ENCODE results near the gene RSRC1.
"Not testable (repeated sequence)": the region's sequence is repeated elsewhere in the genome, so short reads cannot be mapped to it uniquely, and the experiment has no call there.

The RSRC1 gene, protein sequence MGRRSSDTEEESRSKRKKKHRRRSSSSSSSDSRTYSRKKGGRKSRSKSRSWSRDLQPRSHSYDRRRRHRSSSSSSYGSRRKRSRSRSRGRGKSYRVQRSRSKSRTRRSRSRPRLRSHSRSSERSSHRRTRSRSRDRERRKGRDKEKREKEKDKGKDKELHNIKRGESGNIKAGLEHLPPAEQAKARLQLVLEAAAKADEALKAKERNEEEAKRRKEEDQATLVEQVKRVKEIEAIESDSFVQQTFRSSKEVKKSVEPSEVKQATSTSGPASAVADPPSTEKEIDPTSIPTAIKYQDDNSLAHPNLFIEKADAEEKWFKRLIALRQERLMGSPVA

DNA sequence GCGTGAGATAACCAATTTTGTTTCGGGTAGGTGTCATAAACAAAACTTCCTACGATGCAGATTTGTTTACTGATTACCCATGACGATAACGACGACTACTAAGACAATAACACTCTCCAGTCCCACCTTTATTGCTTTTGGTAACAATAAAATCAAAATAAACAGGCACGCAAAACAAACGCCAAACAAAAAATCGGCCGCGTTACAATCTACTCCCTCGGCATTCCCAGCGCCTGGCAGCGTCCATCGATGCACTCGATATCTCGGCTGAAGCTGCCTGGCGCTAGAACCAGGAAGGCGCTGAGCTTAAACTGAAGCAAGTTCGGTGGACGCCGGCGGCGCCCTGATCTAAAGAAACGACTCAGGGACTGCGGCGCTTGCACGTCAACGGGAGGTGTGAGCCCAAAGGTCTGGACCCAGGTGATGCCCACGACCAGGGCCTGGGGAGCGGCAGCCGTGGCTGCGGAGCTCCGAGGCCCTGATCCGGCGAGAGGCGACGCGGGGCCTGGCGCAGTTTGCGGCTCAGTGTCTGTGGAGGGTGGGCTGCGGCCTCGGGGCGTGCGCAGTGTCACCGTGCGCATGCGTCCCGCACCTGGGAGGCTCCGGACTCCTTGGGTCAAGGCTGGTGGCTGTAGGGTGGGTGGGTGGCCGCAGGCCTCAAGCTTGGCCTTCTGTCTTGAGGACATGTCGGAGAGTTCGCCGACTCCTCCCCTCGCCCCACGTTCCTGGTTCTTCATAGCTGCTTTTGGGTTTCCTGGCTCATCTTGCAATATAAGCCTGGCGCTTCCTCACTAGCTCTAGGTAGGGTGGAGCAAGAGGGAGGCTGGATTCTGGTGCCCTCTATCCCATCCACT lies at the start of gene RSRC1:
RSRC1 (plus strand) TSS at position 286 of the 854 bp plus-strand sequence. CDS start 12,016 bp downstream, outside the sequence.
- FAIRE-seq = no peak

DNA sequence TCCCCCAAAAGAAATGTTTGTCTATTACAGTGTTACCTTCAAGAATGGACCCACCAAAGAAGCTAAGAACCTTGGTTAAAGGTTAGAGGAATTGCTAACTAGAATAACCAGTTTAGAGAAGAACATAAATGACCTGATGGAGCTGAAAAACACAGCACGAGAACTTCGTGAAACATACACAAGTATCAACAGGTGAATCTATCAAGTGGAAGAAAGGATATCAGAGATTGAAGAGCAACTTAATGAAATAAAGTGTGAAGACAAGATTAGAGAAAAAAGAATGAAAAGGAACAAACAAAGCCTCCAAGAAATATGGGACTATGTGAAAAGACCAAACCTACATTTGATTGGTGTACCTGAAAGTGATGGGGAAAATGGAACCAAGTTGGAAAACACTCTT lies 44.3 kb upstream of the RSRC1 start:
- FAIRE-seq = not testable (repeated sequence)

DNA sequence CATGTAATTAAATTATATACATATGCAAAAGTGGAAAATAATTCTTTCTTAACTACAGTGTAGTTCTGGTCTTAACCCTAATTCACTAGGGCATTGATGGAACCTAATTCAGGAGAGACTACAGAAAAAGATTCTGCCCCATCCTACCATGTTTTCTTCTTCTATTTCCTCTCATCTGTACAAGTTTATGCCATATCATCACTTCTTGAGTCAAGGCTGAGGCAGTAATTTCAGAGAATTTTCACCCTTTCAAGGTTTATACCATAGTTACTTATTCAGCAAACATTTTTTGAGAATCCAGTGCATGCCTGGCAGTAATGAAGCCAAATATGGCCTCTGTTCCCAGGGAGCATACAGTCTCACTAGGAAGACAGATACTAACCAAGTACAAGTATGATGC lies 37.1 kb upstream of the RSRC1 start:
- FAIRE-seq = no peak

DNA sequence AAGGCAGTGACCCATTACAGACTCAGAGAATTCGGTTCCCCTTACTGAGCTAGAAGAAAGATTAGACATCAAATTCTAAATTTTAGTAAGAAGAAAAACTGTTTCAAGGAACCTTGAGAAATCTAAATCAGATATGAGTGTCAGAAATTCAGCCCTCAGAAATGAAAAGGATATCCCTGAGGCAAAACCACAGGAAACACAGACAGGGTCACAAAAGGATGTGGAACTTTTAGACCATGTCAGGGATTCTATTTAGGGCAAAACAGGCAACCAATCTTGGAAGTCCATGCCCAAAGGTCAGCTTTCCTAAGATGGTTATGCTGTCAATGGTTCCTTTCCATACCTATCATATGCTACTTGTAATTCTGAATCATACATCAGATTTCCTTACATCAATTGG lies 35.3 kb upstream of the RSRC1 start:
- FAIRE-seq = no peak

DNA sequence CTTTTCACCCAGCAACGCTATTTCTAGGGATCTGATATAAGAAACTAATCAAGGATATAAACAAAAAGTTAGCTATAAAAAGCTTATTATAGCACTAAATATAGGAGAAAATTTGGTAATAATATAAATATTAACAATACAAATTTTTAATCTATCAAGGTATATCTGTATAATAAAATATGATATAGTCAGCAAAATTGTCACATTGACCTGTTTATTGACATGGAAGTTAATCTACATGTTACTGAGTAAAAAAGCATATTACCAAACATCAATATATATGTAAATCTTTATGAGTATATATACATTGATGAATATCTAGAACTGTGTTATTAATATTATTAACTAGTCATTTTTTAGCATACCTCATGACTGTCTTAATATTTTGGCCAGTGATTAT lies 30.3 kb upstream of the RSRC1 start:
- FAIRE-seq = no peak

DNA sequence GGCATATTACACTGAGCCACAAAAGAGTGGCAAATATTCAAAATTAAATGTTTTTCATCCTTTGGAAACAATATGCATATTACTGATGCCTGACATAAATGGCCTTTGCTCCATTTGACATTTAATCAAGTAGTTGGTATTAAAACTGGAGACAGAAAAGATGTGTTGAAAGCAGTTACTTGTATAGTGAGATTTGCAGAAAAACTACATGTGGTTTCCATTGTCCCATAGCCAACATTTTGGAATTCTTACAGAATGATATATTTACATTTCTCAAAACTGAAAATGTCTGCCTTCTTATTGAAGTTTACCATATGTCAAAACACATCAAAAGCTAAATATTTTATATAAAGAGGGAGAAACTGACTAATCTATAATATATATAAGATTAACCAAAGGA lies 25.2 kb upstream of the RSRC1 start:
- FAIRE-seq = no peak

DNA sequence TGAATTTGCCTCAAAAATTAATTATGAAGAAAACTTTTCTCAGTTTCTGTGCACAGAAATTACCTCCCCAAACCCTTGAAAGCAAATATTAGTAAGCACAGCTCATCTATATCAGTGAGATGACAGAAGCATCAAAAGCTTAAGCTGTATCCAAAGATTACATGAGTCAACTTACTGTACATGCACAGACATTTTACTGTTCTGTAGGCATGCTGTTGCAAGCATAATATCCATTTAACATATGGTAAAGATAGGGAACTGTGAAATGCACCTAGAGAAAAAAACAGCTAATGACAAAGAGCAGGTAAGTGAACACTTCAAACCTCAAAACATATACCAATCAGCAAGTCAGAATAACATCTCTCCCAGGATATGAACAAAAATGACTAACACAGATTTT lies 24.5 kb upstream of the RSRC1 start:
- FAIRE-seq = no peak

DNA sequence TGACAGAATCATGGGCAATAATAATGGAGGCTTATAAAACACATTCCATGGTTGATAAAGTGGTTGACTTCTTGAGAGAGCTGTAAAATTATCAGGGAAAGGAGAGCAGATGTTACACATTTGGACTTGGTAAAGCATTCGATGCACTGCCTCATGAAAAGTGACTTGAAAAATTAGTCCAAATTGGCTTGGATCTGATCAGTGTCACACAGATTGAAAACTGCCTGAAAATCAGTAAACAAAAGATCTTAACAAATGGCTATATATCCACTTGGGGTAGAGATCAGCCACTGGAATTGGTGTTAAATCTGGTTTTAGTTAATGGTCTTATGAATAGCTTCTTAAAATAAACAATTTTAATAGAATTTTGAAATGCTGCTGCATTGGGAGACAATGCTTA lies 24.0 kb upstream of the RSRC1 start:
- no peak for FAIRE-seq

DNA sequence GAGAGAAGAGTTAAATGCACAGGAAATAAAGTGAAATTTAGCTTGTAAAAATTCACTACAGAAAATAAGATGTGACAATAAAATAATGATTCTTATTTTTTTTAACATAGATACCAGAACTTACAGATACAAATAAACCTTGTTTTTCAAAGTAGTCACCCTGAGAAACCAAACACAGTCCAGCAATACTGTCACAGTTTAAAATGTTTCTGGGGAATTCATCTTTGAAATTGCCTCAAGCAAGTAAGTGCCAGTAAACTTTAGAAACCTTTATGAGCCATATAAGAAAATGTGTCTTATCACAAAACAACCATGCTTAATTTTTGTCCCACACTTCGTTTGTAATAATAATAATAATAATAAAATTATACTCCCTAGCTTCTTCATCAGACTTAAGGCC lies 23.5 kb upstream of the RSRC1 start:
- no peak for FAIRE-seq

DNA sequence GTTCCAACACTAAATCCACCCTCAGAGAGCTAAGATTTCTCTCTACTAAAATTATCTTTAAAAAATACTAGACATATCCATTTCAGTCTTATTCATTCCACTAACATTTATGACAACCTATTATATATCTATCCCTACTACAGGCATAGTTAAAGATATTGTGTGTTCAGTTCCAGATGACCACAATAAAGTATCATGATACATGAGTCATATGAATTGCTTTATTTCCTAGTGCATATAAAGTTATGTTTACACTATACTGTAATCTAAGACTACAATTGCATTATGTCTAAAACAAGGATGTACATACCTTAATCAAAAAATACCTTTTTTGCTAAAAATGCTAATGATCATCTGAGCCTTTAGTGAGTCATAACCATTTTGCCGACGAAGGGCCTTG lies 23.1 kb upstream of the RSRC1 start:
- no peak for FAIRE-seq

DNA sequence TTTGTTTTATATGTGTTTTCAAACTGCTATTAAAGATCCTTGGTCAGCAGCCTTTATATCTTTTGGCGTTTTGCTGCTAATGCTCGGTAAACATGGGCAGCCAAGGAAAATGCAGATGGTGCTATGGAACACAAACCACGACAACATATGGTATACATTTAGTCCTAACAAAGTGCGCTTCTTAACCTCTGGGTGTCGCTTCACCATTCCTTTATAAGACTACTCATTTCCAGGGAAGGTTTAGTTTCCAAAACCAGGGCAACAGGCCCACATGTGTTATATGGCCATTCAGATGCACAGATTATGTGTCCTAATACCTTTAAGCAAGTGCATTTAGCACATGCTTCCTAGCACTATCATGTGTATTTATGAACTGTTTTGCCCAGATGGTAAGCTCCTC lies 18.4 kb upstream of the RSRC1 start:
- FAIRE-seq = no peak

DNA sequence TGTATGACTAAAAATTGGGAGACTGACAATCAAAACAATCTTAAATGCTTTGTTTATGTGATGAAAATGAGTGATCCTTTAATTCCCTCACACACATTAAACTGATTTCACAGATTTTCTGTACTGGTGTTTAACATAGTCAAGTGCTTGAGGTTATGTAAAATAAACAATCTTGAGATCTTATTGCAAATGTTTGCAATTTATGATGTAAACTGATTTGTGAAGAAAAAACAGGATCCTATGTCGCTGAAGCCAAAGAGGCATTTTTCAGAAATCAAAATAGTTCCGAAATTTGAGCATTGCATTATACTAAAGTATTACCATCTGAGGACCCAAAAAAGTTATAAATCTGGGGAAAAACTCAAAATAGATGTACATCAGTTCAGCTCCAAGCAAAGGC lies 16.4 kb upstream of the RSRC1 start:
- FAIRE-seq = no peak

DNA sequence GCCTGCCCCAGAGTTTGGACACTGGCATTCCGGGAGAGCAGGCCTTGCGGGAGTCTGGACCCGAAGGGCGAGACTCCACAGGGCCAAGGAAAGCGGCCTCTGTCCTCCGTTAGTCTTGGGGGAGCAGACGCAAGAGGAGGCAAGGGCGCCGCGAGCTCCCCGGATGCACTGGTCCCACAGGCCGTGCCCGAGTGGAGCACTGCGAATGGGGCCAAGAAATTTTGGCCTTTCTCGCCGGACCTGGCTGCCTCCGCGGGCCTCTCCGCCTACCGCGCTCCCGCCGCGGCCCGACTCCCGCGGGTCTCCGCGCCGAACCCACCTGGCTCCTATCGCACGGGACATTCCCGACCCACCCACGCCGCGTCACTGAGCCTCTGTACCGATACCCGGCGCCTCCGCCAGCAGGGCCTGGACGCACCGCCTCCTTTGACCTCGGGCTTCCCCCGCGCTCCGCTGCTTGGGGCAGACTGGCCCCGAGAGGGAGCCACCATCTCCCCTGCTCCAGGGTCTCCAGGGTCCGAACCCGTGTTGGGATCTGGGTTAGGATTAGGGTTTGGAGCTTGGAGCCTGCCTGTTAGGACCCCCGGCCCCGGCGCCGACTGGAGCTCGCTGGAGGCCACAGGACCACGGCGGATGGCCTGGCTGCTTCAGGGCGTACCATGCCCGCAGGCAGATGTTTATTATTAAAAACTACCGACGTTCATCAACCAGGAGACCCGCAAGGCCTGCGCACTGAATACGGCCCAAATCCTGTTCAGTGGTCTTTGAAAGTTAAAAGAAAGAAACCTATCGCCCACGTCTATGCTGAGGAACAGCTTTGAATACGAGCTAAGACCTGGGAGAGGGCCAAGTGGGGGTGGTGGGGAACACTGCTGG lies 15.4 kb upstream of the RSRC1 start:
- FAIRE-seq = no peak

DNA sequence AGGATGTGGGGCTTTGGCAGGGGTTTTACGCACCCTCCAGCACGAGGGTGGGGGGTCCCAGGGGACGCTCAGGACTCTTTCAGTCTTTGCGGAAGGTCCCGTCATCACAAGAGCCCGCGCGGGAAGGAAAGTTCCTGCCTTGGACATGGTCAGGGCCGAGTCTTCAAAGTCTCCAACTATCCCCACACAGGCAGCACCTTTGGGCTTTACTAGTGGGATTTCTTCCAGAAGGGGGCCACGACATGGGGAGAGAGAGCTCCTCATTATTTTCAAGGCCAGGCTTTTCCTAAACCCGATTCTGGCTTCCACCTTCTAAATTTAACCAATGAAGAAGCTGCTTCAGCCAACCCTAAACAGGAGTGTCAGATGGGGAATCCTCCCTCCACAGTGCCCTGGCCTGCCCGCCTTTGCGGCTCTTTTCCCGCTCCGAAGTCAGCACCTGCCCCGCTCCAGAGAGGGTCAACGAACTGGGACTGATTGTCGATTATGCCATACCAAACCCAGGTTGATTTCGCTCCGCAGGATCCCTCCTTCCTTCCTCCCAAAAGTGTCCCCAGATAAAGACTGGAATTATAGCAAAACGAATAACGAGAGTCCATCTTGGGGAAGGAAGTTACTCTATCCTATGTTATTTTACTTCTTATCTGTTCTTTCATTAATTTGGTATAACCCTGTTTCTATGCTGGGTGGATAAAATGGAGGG lies 14.6 kb upstream of the RSRC1 start:
- no peak for FAIRE-seq

DNA sequence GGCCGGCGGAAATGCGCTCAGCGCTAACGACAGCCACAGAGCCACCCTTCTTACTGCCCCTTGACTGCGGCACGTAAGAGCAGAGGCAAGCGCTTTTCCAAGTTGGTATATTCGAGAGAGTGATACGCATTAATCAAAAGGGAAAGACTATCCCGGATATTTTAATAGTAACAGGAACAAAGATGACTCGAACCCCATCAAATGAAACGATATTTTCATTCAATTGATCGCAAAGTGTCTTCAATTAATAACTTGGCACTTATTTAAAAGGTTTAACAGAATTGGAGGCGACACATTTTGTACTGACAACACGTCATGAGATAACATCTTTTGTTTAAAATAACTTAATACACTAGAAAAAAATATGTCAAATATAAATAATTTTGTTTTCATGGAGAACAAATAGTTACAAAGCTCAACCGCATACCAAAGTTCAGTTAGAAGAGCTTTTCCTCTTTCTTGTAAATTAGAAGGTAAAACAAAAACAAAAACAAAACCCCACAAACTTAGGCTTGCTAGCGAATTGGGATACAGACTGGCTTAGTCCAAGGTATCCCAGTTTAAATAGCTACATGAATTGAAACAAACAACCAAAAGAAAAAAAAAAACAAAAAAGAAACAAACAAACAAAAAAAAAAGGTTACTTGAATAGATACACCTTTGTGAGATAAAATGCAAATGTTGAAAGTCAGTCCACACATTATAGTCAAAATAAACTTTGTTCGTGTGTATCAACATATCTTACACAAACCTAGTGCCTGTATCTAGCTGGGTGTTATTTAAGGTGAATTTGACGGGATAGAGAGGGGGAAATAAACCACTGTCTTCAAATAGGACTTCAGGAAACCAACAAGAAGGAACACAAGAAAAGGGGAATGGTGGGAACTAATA lies 13.8 kb upstream of the RSRC1 start:
- peak; percentile 45 for FAIRE-seq

DNA sequence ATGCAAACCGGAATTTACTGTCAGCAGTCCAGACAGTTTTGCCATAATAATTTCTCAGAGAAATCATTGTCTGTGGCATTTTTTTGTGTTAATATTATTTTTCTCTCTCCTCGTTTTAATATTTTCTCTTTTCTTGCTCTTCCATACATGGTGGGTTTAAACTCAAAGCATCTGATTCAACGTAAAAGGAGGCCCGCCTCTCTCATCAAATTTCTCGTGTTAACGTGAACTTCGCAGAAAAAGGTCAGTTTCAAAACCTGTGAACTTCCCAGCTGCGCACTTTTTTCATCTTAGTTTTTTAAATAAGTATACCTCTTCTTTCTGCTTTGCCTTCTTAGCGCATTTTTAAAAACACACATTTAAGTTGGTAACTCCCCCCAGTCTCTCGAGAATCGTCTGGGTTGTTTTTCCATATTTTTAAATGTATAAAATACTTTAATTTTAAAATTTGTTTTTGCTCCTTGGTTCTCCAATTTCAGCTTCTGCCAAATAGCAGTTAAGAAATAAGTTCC lies 12.8 kb upstream of the RSRC1 start:
- peak; percentile 79 for FAIRE-seq

DNA sequence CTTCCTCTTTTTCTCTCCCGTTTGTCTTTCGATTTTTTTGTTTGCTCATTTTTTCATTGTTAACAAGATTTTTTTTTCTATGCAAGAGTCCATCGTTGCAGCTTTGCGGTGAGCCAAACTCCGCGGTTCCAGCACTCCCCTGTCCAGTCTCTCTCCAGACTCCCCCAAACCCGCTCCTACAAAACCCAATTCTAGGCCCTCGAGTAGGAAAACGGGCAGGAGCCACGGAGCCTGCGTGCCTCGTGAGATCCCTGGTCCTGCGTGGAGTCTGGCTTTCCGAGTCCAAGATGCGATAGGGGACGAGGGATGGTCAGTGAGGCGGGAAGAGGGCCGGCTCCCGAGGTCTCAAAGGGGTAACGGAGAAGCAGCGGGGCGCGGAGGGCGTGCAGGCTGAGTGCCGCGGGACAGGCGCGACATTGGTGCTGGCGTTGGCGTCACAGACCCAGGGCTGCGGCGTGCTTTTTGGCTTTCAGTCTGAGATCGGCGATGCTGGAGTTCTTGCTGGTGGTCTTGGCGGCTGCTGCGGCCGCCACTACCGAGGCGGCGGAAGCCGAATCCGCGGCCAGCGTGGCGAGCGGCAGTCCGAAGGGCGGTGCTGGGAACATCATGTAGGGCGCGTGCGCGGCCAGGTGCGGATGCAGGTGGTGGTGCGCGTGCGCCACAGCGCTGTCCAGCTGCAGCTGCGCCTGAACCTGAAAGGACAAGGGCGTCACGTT lies 12.1 kb upstream of the RSRC1 start:
- no peak for FAIRE-seq

DNA sequence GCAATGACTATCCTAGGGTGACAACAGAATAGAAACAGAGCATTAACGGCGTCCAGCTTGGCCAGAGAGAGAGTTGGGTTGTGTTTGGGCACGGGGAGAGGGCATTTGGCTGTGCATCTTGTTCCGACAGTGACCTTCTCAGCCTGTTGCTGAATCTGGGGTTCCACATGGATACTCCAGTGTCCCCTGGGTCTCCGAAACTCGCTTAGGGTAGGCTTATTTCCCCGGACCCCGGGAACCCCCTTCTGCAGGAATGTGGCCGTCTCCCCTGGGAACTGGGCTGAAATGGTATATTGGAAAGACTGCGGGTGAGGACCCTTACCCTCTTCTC lies 11.6 kb upstream of the RSRC1 start:
- no peak for FAIRE-seq

DNA sequence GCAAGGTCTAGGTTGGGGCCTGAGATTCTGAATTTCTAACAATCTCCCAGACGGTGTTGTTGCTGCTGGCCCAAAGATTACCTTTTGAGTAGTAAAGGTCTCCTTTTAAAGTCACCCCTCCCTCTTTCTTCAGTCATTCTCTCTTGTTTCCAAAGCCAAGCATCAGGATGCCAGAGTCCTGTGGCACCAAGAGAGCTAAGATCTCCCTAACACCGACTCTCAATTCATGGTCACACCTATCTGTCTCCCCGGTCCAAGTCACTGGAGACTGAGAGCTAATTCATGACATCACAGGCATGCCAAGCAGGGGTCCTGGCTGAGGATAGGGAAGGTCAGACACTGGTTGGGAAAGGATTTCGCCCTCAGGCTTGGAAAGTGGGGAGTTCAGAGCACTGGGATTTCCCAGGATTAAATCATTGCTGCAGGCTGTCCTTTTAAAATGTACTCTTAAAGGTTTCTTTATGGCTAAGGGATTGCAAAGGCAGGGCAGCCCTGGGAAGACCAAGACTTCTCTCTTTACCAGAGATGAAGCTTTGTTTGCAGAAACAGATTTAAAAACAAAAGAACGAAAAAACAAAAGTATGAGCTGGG lies 11.0 kb upstream of the RSRC1 start:
- no peak for FAIRE-seq

DNA sequence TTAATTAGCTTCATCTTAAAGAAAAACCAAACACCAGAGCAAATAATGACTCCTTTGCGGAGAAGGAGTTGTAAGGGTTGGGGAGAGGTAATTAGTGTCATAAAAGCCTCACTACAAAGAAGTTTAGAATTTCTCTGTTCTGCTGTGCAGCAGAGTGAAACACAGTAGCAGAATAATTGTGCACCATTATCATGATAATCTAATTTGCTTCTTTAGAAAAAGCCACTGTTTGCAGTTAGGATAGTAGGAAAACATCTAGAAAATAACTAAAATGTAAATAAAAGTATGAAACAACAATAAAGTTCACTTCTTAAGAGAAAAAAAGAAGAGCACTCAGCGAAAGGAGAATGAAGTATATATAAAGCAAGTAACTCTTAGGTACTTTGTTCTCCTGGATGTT lies 9.2 kb upstream of the RSRC1 start:
- FAIRE-seq = no peak
